HG02970 (cell line): ENCODE data around the gene ARHGAP42.
"Not testable (repeated sequence)": the region's sequence is repeated elsewhere in the genome, so short reads cannot be mapped to it uniquely, and the experiment has no call there.

Experiments used
- ATAC-seq: cut with Tn5 transposase; IDR thresholded peaks from one replicate; pipeline ENCODE4 v1.9.1; 2021; ENCODE audit warnings: mild to moderate bottlenecking, moderate library complexity, moderate number of reproducible peaks; ENCODE audit not compliant: unreplicated experiment, low FRiP score

ARHGAP42 gene

GRCh38 chr11:100994966-100995365, 307.9 kb downstream of the ARHGAP42 start:
- ATAC-seq: no peak

GRCh38 chr11:100999756-101000155, 312.7 kb downstream of the ARHGAP42 start:
- no peak for ATAC-seq

GRCh38 chr11:101003468-101003867, 316.4 kb downstream of the ARHGAP42 start:
- no peak for ATAC-seq

DNA sequence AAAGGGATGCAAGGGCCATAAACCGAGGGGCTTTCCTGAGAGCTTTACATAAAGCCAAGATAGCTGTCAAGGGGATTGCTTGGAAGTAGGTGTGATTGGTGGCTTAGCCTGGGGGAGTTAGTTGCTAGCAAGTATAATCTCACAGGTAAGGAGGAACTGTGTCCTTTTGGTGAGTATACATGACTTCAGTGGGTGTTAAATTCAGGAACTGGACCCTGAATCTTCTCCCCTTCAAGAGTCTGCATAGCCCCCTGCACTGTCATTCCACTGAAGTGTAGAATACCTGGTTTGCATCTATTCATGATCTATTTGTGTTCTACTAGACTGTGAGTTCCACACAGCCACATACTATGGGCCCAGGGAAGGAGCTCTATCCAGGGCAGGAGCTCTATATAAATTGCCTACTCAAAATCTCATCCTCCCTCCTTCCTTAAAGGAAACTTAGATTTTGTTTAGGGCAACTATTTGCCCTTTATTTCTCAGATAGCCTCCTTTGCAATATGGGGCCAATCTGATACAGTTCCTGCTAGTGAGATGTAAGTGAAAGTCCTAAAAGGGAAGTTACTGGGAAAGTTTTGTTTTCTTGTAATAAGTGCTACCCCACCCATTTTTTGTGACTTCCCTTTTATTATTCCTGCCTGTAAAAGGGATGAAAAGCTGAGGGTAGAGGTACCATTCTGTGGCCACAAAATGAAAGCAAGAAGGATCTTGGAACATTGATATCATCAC, 322.0 kb downstream of the ARHGAP42 start:
- no peak for ATAC-seq

DNA sequence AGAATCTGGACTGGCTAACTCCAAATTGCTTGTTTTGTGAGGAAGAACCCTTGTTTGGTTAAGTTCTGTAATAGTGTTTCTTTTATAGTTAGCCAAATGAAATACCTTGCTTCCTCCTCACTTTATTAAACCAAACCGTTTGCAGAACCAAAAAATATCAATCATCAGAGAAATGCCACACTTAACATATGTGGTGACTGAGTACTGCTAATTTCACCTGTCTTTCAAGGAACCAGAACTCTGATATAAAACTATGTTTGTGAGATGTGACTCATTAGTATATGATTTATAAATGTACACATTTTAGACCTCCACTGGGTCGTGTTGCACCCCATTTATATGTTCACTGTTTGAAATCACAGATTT, 322.6 kb downstream of the ARHGAP42 start:
- no peak for ATAC-seq

GRCh38 chr11:101010899-101011298, 323.8 kb downstream of the ARHGAP42 start:
- no peak for ATAC-seq

DNA sequence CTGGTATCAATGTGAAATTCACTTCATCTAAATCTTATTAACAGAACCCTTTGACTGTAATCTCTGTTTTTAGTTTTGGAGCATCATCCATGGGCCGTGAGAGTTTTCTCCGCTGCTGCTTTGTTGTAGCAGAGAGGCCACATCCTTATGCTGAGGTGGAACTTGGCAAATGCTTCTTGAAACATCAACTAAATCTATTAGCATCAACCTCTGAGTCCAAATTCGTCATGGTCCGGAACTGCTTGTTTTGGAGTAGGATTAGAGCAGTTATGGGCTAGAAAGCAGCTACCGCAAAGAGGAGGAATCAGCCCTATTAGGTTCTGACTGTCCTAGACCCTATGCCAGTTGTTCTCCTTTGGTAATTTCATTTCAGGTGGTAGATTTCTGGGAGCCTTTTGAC, 324.8 kb downstream of the ARHGAP42 start:
- no peak for ATAC-seq

DNA sequence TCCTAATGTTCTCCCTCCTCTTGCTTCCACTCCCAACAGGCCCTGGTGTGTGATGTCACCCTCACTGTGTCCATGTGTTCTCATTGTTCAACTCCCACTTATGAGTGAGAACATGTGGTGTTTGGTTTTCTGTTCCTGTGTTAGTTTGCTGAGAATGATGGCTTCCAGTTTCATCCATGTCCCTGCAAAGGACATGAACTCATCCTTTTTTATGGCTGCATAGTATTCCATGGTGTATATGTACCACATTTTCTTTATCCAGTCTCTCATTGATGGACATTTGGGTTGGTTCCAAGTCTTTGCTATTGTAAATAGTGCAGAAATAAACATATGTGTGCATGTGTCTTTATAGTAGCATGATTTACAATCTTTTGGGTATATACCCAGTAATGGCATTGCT, 326.6 kb downstream of the ARHGAP42 start:
- ATAC-seq: not testable (repeated sequence)

GRCh38 chr11:101014600-101015285, 327.7 kb downstream of the ARHGAP42 start:
- no peak for ATAC-seq

DNA sequence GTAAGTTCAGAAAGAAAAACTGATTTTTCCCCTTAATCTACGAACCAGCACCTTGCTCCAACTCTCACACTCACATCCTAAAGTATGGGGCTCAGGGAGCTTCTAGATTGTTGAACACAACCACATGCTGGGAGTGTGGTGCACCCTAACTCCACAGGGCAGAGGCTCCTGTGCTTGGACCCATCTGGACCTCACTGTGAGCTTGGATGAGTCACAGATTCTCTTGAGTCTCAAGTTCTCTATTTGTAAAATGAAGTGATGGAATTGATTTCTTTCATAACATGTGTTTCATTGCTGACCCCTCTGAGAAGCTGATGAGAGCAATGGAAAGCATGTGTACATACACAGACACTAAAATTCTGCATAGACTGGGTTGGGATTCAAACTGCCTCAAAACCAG, 332.8 kb downstream of the ARHGAP42 start:
- ATAC-seq: no peak

DNA sequence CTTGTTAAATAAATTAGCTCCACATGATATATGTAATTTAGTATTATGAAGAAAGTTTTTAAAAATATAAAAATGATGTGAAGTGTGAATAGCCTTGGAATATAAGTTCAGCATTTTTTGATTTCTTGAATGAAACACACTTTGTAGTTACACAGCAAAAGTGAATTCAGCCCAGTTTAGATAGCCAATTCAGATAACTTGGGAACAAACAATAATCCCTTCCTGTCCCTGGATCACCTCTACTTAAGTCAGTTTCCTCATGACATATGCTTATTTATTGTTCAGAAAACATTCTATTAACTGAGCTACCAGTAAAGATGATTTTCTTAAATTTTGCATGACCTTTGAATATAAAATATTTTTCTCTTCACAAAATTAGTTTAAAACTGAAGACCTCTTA, 335.2 kb downstream of the ARHGAP42 start:
- ATAC-seq: no peak

DNA sequence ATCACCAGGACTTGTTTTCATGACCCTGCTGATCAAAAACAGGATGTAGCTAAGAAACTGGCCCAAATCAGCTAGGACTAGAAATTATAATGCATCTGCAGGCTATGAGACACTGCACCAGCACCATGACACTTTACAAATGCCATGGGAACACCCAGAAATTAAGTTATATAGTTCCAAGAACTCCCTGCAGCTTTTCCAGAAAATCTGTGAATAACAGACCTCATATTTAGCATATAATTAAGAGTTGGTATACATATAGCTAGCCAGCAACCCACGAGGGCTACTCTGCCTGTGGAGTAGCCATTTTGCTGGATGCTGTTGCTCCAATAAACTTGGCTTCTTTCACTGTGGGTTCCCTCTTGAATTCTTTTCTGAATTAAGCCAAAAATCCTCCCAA, 341.6 kb downstream of the ARHGAP42 start:
- no peak for ATAC-seq

GRCh38 chr11:101030015-101030414, 342.9 kb downstream of the ARHGAP42 start:
- no peak for ATAC-seq

DNA sequence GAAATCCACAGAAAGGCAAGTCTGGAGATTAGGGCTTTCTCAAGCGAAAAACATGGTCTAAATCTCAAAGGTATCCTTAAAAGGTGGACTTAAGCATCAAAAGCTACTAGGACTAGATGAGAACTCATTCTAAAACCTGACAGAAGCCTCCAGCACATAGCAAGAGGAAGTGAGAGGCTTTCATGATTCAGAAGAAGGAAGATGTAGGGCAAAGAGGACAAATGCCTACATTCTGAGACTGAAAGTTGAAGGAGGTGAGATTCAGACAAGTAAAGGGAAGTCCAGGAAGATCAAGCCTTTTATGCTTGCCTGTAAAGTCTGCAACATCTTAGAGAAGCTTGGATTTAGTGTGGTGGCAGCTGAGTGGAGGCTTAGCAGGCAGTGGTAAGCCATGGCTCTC, 343.6 kb downstream of the ARHGAP42 start:
- ATAC-seq: no peak

GRCh38 chr11:101031713-101032112, 344.6 kb downstream of the ARHGAP42 start:
- ATAC-seq: no peak

DNA sequence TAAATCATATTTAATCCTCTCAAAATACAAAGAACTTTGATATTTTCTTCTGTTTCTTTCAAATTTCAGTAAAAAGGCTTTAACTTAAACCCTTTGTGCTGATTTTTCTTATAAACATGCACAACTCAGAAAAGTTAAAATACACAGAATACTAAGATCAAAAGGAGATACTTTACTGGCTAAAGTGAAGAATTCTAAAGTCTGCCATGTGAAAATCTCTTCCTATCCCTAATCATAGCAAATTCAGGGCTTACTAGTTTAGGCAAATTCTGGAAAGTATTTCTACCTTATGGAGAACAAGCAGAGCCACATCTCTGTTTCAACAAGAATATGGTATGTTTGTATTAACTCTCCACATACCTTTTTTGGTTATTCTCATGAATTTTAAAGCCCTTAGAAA, 345.9 kb downstream of the ARHGAP42 start:
- no peak for ATAC-seq

GRCh38 chr11:101034076-101034475, 347.0 kb downstream of the ARHGAP42 start:
- no peak for ATAC-seq

DNA sequence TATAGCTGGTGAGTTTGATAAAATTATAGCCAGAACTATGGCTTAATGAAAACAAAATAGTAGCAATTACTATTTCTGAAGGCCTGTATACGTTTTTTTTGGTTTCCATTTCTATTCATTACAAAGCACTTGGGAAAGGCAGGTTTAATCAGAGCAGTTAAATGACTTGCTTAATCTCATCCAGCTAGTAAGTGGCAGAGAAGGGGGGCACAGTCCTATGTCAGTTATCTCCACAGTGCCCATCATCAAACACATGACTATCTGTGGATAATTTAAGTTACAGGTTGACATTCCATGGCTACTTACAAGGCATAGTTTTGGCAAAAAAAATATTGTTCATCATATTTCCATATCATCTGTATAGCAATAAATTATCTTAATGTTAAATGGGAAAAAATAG, 348.8 kb downstream of the ARHGAP42 start:
- ATAC-seq: no peak
